ENCODE measurements around the gene UBL7.

Gene UBL7

GRCh38 chr15:74403991-74404563 lies 56.9 kb downstream of the UBL7 start:
- DNase-seq, result no peak

DNA sequence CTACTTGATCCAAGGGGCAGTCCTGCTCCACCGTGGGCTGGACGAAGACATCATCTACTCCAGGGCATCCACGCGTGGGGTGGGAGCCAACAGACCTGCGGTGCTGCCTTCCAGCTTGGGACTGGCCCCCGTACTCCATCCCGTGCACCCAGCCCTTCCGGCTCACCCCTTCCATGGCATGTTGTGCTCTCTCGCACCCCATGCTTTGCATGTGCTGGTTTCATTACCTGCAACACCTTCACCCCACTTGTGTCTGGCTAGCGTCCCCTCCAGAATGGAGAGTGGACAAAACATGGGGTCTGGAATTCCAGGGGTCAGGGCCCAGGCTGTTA lies 57.4 kb downstream of the UBL7 start:
- DNase-seq, result no peak

GRCh38 chr15:74402873-74403587 lies 57.9 kb downstream of the UBL7 start:
- DNase-seq, result peak; percentile 68 to 83

DNA sequence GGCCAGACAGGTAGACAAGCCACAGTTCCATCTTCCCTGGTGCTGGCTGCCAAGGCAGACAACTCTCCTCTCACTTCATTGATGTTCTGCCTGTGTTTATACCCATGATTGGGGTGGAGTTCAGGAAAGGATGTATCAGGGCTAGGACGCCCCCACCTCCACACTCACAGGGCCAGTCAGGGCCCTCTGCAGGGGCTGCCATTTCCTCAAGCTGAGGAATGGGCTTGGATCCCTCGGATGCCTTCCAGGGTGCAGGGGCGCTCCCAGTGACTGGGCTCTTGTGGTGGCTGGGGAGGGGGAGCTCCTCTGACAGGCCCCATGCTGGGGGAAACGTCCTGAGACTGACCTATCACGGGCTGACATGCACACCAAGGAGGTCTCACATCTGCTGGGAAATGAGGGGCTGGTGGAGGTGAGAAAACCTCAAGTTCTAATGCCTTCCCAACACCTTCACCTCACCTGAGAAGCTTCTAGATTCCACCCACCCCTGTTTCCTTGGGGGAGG lies 58.6 kb downstream of the UBL7 start:
- DNase-seq, result no peak

GRCh38 chr15:74400915-74401757 lies 59.8 kb downstream of the UBL7 start:
- no peak for DNase-seq

- no peak for DNase-seq
Observed at GRCh38 chr15:74400313-74400860, 60.6 kb downstream of the UBL7 start.

- peak; percentile 44 to 63 for DNase-seq
Observed at GRCh38 chr15:74399511-74400312, 61.2 kb downstream of the UBL7 start.

- DNase-seq, result no peak
Observed at GRCh38 chr15:74399100-74399499, 61.9 kb downstream of the UBL7 start.

DNA sequence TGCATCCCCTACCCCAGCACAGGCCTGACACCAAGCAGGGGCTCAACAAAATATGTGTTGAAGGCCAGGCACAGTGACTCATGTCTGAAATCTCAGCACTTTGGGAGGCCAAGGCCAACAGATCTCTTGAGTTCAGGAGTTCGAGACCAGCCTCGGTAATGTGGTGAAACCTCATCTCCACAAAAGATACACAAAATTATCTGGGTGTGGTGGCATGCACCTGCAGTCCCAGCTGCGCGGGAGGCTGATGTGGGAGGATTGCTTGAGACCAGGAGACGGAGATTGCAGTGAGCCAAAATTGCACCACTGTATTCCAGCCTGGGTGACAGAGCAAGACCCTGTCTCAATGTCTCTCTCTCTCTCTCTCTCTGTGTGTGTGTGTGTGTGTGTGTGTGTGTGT lies 62.8 kb downstream of the UBL7 start:
- DNase-seq, result no peak

GRCh38 chr15:74397239-74398068 lies 63.5 kb downstream of the UBL7 start:
- no peak for DNase-seq

DNA sequence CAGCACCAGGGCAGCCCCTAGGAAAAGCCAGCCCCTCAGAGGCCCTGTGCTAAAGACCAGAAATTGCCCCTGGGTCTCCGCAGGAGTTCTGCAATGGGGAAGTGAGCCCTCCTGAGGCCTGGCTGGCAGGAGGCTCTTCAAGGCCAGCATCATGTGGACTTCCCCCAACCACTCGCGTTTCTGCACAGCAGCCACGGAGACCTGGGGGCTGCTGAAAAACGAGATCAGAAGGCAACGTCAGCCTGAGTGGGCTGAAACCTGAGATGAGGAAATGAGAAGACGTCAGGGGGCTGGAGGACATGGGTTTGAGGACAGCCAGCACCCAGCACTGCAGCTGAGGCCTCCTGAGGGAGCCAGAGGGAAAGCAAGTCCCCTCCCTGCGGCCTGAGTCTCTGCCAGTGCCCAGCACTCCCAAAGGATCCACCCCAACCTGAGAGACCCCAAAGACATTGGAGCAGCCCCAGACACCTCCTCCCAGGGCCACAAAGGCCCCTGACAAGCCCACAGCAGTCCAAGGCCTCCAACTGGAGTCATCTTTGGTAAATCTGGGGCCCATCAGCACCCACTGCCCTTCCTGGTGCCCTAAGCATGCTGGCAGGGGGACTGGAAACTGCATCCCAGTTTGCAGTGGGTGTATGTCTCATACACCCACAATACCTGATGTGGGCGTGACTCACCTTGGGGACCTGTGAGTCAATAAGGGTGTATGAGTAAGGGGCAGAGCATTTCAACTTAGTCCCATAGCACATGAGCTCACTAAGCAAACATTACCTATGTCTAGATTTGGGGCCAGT lies 64.3 kb downstream of the UBL7 start:
- peak; percentile 60 to 82 for DNase-seq

DNA sequence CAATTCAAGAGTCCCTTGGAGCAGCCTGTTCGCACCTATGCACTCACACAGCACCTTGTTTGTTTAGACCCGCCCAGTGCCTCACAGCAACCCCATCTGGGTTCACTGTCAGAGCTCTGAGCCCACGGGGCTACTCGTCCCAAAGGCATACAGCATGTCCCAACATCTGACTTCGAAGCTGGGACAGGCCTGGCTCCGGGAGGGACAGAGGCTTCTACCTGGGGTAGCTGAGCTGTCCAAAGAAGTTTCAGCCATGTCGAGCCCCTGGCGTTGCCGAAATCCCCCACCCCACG lies 64.9 kb downstream of the UBL7 start:
- no peak for DNase-seq

All from activated CD4-positive, alpha-beta T cell treated with anti-CD3 and anti-CD28 coated beads for 4 hours (primary cell).